Loucy (cell line): ENCODE measurements around the gene ADGRL3.

ENCODE experiments used
- H2AFZ ChIP-seq: fragments of 200-600 bp; sonication (generic); 2 replicates; pipeline ENCODE4 v1.6.0; 2016; ENCODE audit warnings: antibody characterized with exemption, mild to moderate bottlenecking, low read length, moderate library complexity
- H3F3A ChIP-seq: fragments of 200-600 bp; 2 replicates; pipeline ENCODE4 v1.6.0; 2016; ENCODE audit warnings: antibody characterized with exemption, low read depth, mild to moderate bottlenecking
- H3K27me3 ChIP-seq: fragments of 200-600 bp; sonication (generic); 2 replicates; pipeline ENCODE4 v1.6.1; 2014; ENCODE audit warnings: low read length, mild to moderate bottlenecking; ENCODE audit not compliant: insufficient read depth, poor library complexity, severe bottlenecking
- H3K36me3 ChIP-seq: fragments of 200-600 bp; sonication (generic); 2 replicates; pipeline ENCODE4 v1.6.1; 2016; ENCODE audit warnings: low read length; ENCODE audit not compliant: insufficient read depth
- H3K4me1 ChIP-seq: fragments of 200-600 bp; sonication (generic); 2 replicates; pipeline ENCODE4 v1.5.1; 2014; ENCODE audit warnings: low read length, mild to moderate bottlenecking; ENCODE audit not compliant: insufficient read depth, poor library complexity, severe bottlenecking
- H3K4me2 ChIP-seq: fragments of 200-600 bp; sonication (generic); 2 replicates; pipeline ENCODE4 v1.6.0; 2014; ENCODE audit warnings: antibody characterized with exemption, low read length, low read depth, mild to moderate bottlenecking; ENCODE audit not compliant: poor library complexity, severe bottlenecking
- H3K4me3 ChIP-seq: fragments of 200-600 bp; sonication (generic); 2 replicates; pipeline ENCODE4 v1.5.1; 2014; ENCODE audit warnings: low read length, mild to moderate bottlenecking, mixed read lengths; ENCODE audit not compliant: poor library complexity, severe bottlenecking
- H3K79me2 ChIP-seq: fragments of 200-600 bp; sonication (generic); 2 replicates; pipeline ENCODE4 v1.6.1; 2014; ENCODE audit warnings: low read length; ENCODE audit not compliant: insufficient read depth
- H3K9ac ChIP-seq: fragments of 200-600 bp; sonication (generic); 2 replicates; pipeline ENCODE4 v1.6.0; 2014; ENCODE audit warnings: mild to moderate bottlenecking, low read depth, low read length, moderate library complexity; ENCODE audit not compliant: poor library complexity, severe bottlenecking
- H3K9me2 ChIP-seq: fragments of 200-600 bp; sonication (generic); replicated peaks from 2 replicates; pipeline ENCODE4 v1.6.1; 2016; ENCODE audit warnings: low read depth, low read length, mixed read lengths
- H3K9me3 ChIP-seq: fragments of 200-600 bp; sonication (generic); 2 replicates; pipeline ENCODE4 v1.6.1; 2014; ENCODE audit warnings: mild to moderate bottlenecking, antibody characterized with exemption, low read length, low read depth; ENCODE audit not compliant: insufficient read depth
- H4K20me1 ChIP-seq: fragments of 200-600 bp; sonication (generic); 2 replicates; pipeline ENCODE4 v1.6.0; 2014; ENCODE audit warnings: antibody characterized with exemption, low read length, mild to moderate bottlenecking; ENCODE audit not compliant: insufficient read depth, poor library complexity, severe bottlenecking
- EZH2phosphoT487 ChIP-seq: fragments of 200-600 bp; IDR thresholded peaks from 2 replicates; pipeline ENCODE4 v1.6.1; 2018; ENCODE audit warnings: antibody characterized with exemption, mild to moderate bottlenecking, moderate library complexity, borderline replicate concordance
- TF ChIP-seq, protein P1 (sequence below): fragments of 200-600 bp; sonication (generic); conservative IDR thresholded peaks from 2 replicates; pipeline ENCODE4 v1.5.1; 2014; ENCODE audit warnings: mild to moderate bottlenecking, antibody characterized with exemption, low read length

Gene ADGRL3

DNA sequence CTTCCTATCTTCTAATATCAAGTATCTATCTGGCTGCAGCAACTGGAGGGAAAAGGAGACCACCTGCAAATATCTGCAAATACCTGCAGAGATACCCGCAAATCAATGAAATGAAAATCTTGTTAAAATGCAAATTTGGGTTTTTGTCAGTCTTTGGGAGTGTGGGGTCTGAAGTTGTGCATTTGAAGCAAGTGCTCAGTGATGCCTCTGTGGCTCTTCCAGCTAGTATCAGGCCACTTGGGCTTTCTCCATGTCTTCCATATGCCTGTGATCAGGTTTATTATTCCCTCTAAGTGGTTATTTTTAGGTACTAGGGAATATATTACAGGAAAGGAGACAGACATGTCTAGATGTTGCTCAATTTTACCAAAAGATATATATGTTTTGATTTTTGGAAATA, 880.3 kb downstream of the ADGRL3 start:
- no peaks in the 10 kb centered on the region for H4K20me1 ChIP-seq
- no peaks in the 10 kb centered on the region for H3F3A ChIP-seq
- H2AFZ ChIP-seq, result no peak overlapping the region
- H3K4me1 ChIP-seq, result no peaks in the 10 kb centered on the region
- H3K9me3 ChIP-seq, result no peaks in the 10 kb centered on the region
- no peak overlapping the region for H3K4me3 ChIP-seq
- H3K9ac ChIP-seq, result no peak overlapping the region
- H3K27me3 ChIP-seq, result no peaks in the 10 kb centered on the region
- TF ChIP-seq, protein P1, sequence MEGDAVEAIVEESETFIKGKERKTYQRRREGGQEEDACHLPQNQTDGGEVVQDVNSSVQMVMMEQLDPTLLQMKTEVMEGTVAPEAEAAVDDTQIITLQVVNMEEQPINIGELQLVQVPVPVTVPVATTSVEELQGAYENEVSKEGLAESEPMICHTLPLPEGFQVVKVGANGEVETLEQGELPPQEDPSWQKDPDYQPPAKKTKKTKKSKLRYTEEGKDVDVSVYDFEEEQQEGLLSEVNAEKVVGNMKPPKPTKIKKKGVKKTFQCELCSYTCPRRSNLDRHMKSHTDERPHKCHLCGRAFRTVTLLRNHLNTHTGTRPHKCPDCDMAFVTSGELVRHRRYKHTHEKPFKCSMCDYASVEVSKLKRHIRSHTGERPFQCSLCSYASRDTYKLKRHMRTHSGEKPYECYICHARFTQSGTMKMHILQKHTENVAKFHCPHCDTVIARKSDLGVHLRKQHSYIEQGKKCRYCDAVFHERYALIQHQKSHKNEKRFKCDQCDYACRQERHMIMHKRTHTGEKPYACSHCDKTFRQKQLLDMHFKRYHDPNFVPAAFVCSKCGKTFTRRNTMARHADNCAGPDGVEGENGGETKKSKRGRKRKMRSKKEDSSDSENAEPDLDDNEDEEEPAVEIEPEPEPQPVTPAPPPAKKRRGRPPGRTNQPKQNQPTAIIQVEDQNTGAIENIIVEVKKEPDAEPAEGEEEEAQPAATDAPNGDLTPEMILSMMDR, result no peak
- no peak for TF ChIP-seq EZH2phosphoT487
- no peak overlapping the region for H3K4me2 ChIP-seq
- no peaks in the 10 kb centered on the region for H3K9me2 ChIP-seq
- H3K36me3 ChIP-seq, result no peaks in the 10 kb centered on the region
- H3K79me2 ChIP-seq, result no peaks in the 10 kb centered on the region

DNA sequence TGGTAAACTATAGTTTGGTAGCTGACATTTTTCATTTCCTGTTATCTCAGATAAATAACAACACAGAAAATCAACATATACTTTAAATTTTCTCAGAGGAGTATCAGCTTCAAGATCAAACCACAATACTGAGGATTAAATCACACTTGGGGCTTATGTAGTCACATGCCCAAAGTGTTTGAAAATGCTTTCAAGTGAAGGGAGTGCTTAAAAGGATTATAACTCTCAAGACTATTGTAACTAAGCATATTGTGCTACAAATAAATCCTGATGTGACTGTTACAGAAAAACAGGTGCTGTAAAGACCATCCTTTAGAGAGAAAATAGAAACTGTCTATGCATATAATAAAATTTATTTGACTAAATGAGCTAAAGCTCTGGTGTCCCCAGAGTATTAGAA, 887.6 kb downstream of the ADGRL3 start:
- Histone ChIP-seq H3K9me2 (no peaks in the 10 kb centered on the region; the same call in 1 of the 2 replicates), H3K4me3 (no peak overlapping the region), H3K27me3 (no peaks in the 10 kb centered on the region), H3K4me1 (no peaks in the 10 kb centered on the region), H3K9ac (no peak overlapping the region), H3K4me2 (no peak overlapping the region), H4K20me1 (no peaks in the 10 kb centered on the region), H3K36me3 (no peaks in the 10 kb centered on the region), H3F3A (no peaks in the 10 kb centered on the region), H2AFZ (no peak overlapping the region), H3K9me3 (no peaks in the 10 kb centered on the region), H3K79me2 (no peaks in the 10 kb centered on the region)
- TF ChIP-seq, protein P1, result no peak
- TF ChIP-seq EZH2phosphoT487, result no peak

DNA sequence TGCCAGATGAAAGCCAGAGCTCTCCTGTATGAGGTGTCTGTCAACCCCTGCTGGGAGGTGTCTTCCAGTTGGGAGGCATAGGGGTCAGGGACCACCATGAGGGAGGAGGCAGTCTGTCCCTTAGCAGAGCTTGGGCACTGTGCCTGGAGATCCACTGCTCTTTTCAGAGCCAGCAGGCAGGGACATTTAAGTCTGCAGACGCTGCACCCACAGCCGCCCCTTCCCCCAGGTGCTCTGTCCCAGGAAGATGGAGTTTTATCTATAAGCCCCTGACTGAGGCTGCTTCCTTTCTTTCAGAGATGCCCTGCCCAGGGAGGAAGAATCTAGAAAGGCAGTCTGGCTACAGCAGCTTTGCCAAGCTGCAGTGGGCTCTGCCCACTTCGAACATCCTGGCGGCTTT, 893.6 kb downstream of the ADGRL3 start:
- Histone ChIP-seq H4K20me1 (no peaks in the 10 kb centered on the region), H3K27me3 (no peaks in the 10 kb centered on the region), H3K9ac (no peak overlapping the region), H2AFZ (no peak overlapping the region), H3F3A (no peaks in the 10 kb centered on the region), H3K4me3 (no peak overlapping the region), H3K4me1 (no peaks in the 10 kb centered on the region), H3K4me2 (no peak overlapping the region), H3K36me3 (no peaks in the 10 kb centered on the region), H3K9me3 (no peaks in the 10 kb centered on the region), H3K9me2 (no peaks in the 10 kb centered on the region), H3K79me2 (no peaks in the 10 kb centered on the region)
- TF ChIP-seq EZH2phosphoT487, result no peak
- TF ChIP-seq, protein P1, result no peak
